ENCODE data around the gene ZNF25.
A peak's percentile ranks its signal among the peaks of the same experiment; 100 is the strongest.
"Not testable (repeated sequence)": the region's sequence is repeated elsewhere in the genome, so short reads cannot be mapped to it uniquely, and the experiment has no call there.

The ZNF25 gene

DNA sequence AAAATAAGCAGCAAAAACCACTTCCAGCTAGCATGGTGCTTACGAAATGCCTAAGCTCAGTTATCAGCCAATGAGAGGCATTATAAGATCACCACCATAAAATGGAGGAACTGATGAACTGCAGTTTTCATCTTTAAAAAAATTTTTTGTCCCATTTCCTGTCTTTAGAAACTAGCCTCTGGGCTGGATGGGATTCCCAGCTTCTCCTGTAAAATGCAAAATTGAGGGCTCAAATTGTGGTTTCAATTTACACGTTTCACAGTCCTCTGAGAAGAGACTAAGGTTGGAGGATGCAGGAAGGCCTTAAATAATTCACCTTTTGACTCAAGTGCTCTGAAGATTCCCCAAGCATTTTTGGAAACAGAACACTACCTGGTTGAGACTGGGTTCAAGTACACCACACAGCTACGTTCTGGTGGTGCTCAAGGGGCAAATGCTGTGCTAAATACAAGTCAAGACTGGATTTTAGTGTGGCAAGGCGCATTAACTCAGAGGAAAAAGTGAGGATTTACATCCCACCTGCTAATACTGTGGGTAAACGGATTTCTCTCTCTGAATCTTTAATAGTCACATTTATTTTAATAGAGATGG lies 951 bp downstream of the ZNF25 start:
- Mint-ChIP-seq H3K4me3 (peak overlapping the region; percentile 88), H3K27ac (peak overlapping the region; percentile 96), H3K9me3 (peaks cover 11% of the 10 kb centered on the region), H3K4me1 (ENCODE audit: low read depth) (peaks cover 24% of the 10 kb centered on the region), H3K36me3 (ENCODE audit: low read depth) (peaks cover 24% of the 10 kb centered on the region), H3K27me3 (ENCODE audit: low read depth) (no peaks in the 10 kb centered on the region)
- DNase-seq (ENCODE audit: low spot score) = peak; percentile 8

DNA sequence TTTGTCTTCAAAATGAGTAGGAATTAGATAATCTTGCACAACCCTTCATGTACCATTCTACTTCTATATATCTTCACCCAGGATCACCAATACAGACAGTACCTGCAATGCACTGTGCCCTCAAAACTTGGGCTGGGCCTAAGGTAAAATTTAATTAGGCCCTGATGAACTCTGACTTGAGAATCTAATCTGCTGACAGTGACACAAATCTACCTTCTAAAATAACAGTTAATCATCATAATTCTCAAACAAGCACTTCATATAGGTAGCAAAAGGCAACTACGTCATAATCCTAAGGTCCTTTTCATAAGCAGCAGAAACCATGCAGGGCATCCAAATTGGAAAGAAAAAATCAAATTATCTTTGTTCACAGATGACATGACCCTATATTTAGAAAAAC lies 4.1 kb downstream of the ZNF25 start:
- Mint-ChIP-seq H3K27me3 (ENCODE audit: low read depth) (no peaks in the 10 kb centered on the region), H3K9me3 (peaks cover 20% of the 10 kb centered on the region), H3K27ac (no peak overlapping the region), H3K4me1 (ENCODE audit: low read depth) (peaks cover 24% of the 10 kb centered on the region), H3K36me3 (ENCODE audit: low read depth) (peaks cover 49% of the 10 kb centered on the region), H3K4me3 (no peak overlapping the region)
- no peak for DNase-seq (ENCODE audit: low spot score)

DNA sequence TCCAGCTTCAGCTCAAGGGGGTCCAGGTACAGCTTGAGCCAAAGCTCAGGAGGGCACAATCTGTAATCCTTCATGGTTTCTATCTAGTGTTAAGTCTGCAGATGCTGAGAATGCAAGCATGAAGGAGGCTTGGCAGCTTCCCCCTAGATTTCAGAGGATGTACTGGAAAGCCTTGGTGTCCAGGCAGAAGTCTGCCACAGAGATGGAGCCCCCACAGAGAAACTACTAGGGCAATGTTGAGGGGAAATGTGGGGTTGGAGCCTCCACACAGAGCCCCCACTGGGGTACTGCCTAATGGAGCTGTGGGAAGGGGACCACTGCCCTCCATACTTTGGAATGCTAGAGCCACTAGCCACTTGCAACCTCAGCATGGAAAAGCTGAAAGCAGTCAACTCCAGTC lies 11.4 kb downstream of the ZNF25 start:
- H3K4me3 Mint-ChIP-seq = no peak overlapping the region
- H3K9me3 Mint-ChIP-seq = peaks cover 43% of the 10 kb centered on the region
- no peaks in the 10 kb centered on the region for H3K27me3 Mint-ChIP-seq (ENCODE audit: low read depth)
- H3K36me3 Mint-ChIP-seq (ENCODE audit: low read depth) = peaks cover 56% of the 10 kb centered on the region
- H3K27ac Mint-ChIP-seq = no peak overlapping the region
- H3K4me1 Mint-ChIP-seq (ENCODE audit: low read depth) = no peaks in the 10 kb centered on the region
- DNase-seq (ENCODE audit: low spot score) = no peak

DNA sequence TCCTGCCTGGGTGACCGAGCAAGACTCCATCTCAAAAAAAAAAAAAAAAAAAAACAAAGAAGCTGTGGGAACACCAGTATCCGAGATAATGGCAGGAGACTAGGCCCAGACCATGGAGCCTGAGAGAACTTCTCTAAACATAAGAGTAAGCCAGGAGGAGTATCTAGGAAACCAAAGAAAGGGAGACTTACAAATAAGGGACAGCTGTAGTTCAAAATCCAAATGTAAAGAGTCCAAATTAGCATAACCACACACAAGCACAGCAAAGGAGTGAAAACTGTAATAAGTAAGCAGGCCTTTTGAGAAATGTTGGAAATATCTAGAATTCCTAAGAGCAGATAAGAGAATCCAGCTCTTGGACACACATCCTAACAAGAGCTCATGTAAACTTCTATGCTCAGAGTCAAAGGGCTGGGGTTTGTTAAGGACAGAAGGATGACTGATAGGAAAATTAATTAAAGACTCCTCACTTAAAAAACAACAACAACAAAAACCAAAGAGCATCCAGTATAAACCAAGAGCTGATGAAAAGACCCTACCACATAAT lies 15.8 kb downstream of the ZNF25 start:
- no peaks in the 10 kb centered on the region for H3K4me1 Mint-ChIP-seq (ENCODE audit: low read depth)
- H3K27ac Mint-ChIP-seq = no peak overlapping the region
- peaks cover 31% of the 10 kb centered on the region for H3K9me3 Mint-ChIP-seq
- DNase-seq (ENCODE audit: low spot score) = no peak
- H3K4me3 Mint-ChIP-seq = no peak overlapping the region
- H3K36me3 Mint-ChIP-seq (ENCODE audit: low read depth) = peaks cover 48% of the 10 kb centered on the region
- H3K27me3 Mint-ChIP-seq (ENCODE audit: low read depth) = no peaks in the 10 kb centered on the region

DNA sequence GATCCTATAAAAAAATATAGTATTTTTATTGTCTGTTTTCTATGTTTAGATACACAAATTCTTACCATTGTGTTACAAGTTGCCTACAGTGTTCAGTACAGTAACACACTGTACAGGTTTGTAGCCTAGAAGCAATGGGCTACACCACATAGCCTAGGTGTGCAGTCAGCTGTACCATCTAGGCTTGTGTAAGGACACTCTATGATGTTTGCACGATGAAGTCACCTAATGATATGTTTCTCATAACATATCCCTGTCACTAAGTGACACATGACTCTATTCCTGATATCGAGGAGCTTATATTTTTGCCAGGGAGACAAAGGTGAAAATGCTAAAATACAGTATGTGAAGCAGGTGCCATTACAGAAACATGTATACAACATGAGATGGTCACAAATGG lies 18.6 kb downstream of the ZNF25 start:
- Mint-ChIP-seq H3K27me3 (ENCODE audit: low read depth) (no peaks in the 10 kb centered on the region), H3K27ac (no peak overlapping the region), H3K4me3 (no peak overlapping the region), H3K4me1 (ENCODE audit: low read depth) (no peaks in the 10 kb centered on the region), H3K9me3 (peaks cover 39% of the 10 kb centered on the region), H3K36me3 (ENCODE audit: low read depth) (peaks cover 62% of the 10 kb centered on the region)
- no peak for DNase-seq (ENCODE audit: low spot score)

DNA sequence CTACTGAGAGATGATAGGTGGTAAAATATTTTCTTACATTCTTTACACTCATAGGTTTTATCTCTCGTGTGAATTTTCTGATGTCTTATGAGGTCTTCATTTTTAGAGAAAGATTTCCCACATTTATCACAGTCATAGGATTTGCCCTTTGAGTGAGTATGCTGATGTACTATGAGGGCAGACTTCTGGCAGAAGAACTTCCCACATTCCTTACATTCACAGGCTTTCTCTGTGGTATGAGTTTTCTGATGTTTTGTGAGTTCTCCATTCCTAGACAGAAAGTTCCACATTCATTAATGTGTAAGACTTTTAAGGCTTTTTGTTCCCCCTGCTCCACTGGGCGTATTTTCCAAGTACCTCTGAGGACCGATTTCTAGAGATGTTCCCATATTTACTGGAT lies 23.5 kb downstream of the ZNF25 start:
- no peak overlapping the region for H3K27ac Mint-ChIP-seq
- peaks cover 73% of the 10 kb centered on the region for H3K36me3 Mint-ChIP-seq (ENCODE audit: low read depth)
- no peak overlapping the region for H3K4me3 Mint-ChIP-seq
- no peaks in the 10 kb centered on the region for H3K4me1 Mint-ChIP-seq (ENCODE audit: low read depth)
- peaks cover 44% of the 10 kb centered on the region for H3K9me3 Mint-ChIP-seq
- no peak for DNase-seq (ENCODE audit: low spot score)
- H3K27me3 Mint-ChIP-seq (ENCODE audit: low read depth) = no peaks in the 10 kb centered on the region

GRCh38 chr10:37952043-37952755 lies 24.2 kb downstream of the ZNF25 start:
- peaks cover 43% of the 10 kb centered on the region for H3K9me3 Mint-ChIP-seq
- no peak overlapping the region for H3K4me3 Mint-ChIP-seq
- H3K36me3 Mint-ChIP-seq (ENCODE audit: low read depth) = peaks cover 67% of the 10 kb centered on the region
- no peaks in the 10 kb centered on the region for H3K27me3 Mint-ChIP-seq (ENCODE audit: low read depth)
- no peak overlapping the region for H3K27ac Mint-ChIP-seq
- DNase-seq (ENCODE audit: low spot score) = no peak
- no peaks in the 10 kb centered on the region for H3K4me1 Mint-ChIP-seq (ENCODE audit: low read depth)

DNA sequence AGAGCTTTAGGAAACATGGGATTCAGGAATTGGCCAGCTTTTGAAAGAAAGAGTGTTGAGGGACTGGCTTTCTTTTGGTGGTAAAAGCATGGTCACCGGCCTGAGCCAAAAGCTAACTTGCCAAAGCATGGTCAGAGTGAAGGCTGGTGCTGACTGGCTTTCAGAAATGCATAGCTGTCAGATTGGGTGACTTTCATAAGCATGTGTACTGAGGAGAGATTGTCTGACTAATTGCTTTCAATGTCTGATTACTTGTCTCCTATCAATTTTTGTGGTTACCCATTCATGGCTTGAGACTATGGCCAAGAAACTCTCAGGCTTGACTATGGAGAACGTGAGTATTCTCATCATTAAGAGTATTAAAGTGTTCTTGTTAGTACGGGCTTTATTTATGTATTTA lies 28.2 kb downstream of the ZNF25 start:
- no peaks in the 10 kb centered on the region for H3K27me3 Mint-ChIP-seq (ENCODE audit: low read depth)
- H3K9me3 Mint-ChIP-seq = peaks cover 21% of the 10 kb centered on the region
- no peaks in the 10 kb centered on the region for H3K4me1 Mint-ChIP-seq (ENCODE audit: low read depth)
- no peak overlapping the region for H3K4me3 Mint-ChIP-seq
- DNase-seq (ENCODE audit: low spot score) = no peak
- peaks cover 29% of the 10 kb centered on the region for H3K36me3 Mint-ChIP-seq (ENCODE audit: low read depth)
- no peak overlapping the region for H3K27ac Mint-ChIP-seq

DNA sequence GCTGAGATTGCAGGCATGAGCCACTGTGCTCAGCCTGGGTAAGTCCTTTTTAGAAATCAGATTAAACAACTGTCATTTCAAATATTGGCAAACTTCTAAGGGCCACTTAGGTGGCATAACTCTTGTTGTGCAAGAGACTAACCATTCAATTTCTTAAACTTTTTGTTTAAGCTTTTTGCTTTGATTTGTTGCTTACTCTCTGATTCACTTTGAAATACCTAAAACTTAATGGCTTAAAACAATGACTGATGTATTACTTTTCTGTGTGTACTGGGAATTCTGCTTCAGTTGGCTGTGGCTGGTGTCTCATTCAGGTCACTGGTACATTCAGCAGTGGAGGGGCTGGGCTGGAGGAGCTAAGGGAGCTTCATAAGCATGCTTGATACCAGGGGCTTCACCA lies 28.9 kb downstream of the ZNF25 start:
- DNase-seq (ENCODE audit: low spot score) = no peak
- Mint-ChIP-seq H3K9me3 (peaks cover 14% of the 10 kb centered on the region), H3K27me3 (ENCODE audit: low read depth) (no peaks in the 10 kb centered on the region), H3K36me3 (ENCODE audit: low read depth) (peaks cover 22% of the 10 kb centered on the region), H3K27ac (no peak overlapping the region), H3K4me3 (no peak overlapping the region), H3K4me1 (ENCODE audit: low read depth) (no peaks in the 10 kb centered on the region)

DNA sequence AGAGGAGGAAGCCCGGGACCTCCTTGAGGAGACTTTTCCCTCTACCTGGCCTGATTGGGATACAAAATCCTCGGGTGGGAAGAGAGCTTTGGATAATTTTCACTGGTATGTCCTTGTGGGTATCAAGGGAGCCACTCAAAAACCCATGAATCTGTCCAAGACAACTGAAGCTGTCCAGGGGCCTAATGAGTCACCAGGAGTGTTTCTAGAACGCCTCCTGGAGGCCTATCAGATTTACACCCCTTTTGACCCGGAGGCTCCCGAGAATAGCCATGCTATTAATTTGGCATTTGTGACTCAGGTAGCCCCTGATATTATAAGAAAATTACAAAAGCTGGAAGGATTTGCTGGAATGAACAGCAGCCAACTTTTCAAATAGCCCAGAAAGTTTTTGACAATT lies 38.6 kb downstream of the ZNF25 start:
- no peaks in the 10 kb centered on the region for H3K9me3 Mint-ChIP-seq
- no peaks in the 10 kb centered on the region for H3K4me1 Mint-ChIP-seq (ENCODE audit: low read depth)
- H3K27ac Mint-ChIP-seq = no peak overlapping the region
- no peak for DNase-seq (ENCODE audit: low spot score)
- no peaks in the 10 kb centered on the region for H3K27me3 Mint-ChIP-seq (ENCODE audit: low read depth)
- H3K4me3 Mint-ChIP-seq = no peak overlapping the region
- no peaks in the 10 kb centered on the region for H3K36me3 Mint-ChIP-seq (ENCODE audit: low read depth)

DNA sequence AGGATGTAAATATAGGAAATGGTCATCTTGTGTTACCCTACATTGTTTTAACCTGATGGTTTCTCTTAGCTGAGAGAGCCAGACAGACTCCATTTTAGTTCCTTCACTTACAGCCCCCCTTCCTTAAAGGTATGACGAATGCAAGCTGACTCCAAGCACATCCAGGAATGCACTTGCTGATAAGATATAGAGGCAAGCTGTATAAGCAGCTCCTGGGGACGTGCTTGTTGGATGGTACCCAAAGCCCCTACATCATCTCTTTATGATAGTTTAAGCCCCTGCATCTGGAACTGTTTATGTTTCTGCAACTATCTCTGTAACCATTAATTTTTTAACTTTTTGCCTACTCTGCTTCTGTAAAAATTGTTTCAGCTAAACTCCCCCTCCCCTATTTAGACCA lies 41.7 kb downstream of the ZNF25 start:
- Mint-ChIP-seq H3K27ac (no peak overlapping the region), H3K36me3 (ENCODE audit: low read depth) (no peaks in the 10 kb centered on the region), H3K9me3 (no peaks in the 10 kb centered on the region), H3K4me1 (ENCODE audit: low read depth) (no peaks in the 10 kb centered on the region), H3K4me3 (no peak overlapping the region), H3K27me3 (ENCODE audit: low read depth) (no peaks in the 10 kb centered on the region)
- DNase-seq (ENCODE audit: low spot score) = no peak

DNA sequence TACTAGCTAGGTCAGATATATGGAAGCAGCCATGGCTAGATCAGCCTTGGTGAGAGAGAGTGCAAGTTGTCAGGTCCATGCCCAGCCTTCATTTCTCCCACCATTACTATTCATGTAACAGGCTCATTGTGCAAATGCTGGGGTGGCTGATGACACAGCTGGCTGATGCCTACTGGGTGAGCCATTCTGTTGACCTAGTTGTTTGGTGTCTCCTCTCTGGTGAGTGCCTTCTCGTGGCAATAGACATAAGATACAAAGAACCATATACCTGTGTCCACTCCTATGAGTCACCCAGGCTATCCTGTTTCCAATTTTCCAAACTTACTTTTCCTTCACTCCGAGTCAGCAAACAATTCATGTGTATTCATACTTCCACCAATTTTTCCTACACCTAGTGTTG lies 46.0 kb downstream of the ZNF25 start:
- Mint-ChIP-seq H3K27ac (no peak overlapping the region), H3K4me3 (no peak overlapping the region), H3K9me3 (no peaks in the 10 kb centered on the region), H3K4me1 (ENCODE audit: low read depth) (no peaks in the 10 kb centered on the region), H3K27me3 (ENCODE audit: low read depth) (no peaks in the 10 kb centered on the region), H3K36me3 (ENCODE audit: low read depth) (no peaks in the 10 kb centered on the region)
- no peak for DNase-seq (ENCODE audit: low spot score)

DNA sequence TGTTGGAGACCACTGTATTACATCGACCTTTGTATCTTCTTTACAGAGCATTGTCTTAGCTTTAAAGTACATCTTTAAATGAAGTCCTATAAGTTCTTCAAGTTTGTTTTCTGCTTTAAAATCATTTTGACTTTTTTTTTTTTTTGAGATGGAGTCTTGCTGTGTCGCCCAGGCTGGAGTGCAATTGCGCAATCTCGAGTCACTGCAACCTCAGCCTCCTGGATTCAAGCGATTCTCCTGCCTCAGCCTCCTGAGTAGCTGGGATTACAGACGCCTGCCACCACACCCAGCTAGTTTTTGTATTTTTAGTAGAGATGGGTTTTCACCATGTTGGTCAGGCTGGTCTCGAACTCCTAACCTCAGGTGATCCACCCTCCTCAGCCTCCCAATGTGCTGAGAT lies 68.3 kb downstream of the ZNF25 start:
- not testable (repeated sequence) for H3K4me3 Mint-ChIP-seq; H3K27ac Mint-ChIP-seq; DNase-seq (ENCODE audit: low spot score); H3K36me3 Mint-ChIP-seq (ENCODE audit: low read depth); H3K27me3 Mint-ChIP-seq (ENCODE audit: low read depth); H3K4me1 Mint-ChIP-seq (ENCODE audit: low read depth)
- H3K9me3 Mint-ChIP-seq = peaks cover 28% of the 10 kb centered on the region

DNA sequence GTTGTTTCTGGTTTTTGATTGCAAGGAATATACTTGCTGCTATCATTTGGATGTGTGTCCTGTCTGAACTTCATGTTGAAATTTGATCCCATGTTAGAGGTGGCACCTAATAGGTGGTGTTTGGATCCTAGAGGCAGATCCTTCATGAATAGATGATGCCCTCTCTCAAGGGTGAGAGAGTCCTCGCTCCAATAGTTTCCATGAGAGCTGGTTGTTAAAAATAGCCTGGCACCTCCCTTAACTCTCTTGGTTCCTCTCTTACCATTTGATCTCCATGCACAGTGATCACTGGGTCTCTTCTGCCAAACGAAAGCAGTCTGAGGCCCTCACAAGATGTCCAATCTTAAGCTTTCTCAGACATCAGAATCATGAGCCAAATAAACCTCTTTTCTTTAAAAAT lies 70.1 kb downstream of the ZNF25 start:
- H3K9me3 Mint-ChIP-seq = peaks cover 28% of the 10 kb centered on the region
- no peaks in the 10 kb centered on the region for H3K27me3 Mint-ChIP-seq (ENCODE audit: low read depth)
- H3K36me3 Mint-ChIP-seq (ENCODE audit: low read depth) = no peaks in the 10 kb centered on the region
- no peak for DNase-seq (ENCODE audit: low spot score)
- no peak overlapping the region for H3K27ac Mint-ChIP-seq
- no peak overlapping the region for H3K4me3 Mint-ChIP-seq
- H3K4me1 Mint-ChIP-seq (ENCODE audit: low read depth) = no peaks in the 10 kb centered on the region
